GM19328 (cell line): ENCODE data around the gene ZBTB9.

Experiments used
- ATAC-seq: cut with Tn5 transposase; IDR thresholded peaks from one replicate; pipeline ENCODE4 v1.9.1; 2021; ENCODE audit warnings: mild to moderate bottlenecking, moderate library complexity; ENCODE audit not compliant: unreplicated experiment

The ZBTB9 gene

GRCh38 chr6:33454009-33454946, at the start of gene ZBTB9:
Gene ZBTB9 (plus strand): TSS chr6:33454576. CDS start chr6:33455101, 525 bp downstream.
- peak; percentile 99 for ATAC-seq

DNA sequence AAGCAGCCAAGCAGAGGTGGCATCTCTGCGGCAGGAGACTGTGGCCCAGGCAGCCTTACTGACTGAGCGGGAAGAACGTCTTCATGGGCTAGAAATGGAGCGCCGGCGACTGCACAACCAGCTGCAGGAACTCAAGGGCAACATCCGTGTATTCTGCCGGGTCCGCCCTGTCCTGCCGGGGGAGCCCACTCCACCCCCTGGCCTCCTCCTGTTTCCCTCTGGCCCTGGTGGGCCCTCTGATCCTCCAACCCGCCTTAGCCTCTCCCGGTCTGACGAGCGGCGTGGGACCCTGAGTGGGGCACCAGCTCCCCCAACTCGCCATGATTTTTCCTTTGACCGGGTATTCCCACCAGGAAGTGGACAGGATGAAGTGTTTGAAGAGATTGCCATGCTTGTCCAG, 49.5 kb upstream of the ZBTB9 start:
- ATAC-seq, result no peak

GRCh38 chr6:33405386-33405940, 48.9 kb upstream of the ZBTB9 start:
- no peak for ATAC-seq

DNA sequence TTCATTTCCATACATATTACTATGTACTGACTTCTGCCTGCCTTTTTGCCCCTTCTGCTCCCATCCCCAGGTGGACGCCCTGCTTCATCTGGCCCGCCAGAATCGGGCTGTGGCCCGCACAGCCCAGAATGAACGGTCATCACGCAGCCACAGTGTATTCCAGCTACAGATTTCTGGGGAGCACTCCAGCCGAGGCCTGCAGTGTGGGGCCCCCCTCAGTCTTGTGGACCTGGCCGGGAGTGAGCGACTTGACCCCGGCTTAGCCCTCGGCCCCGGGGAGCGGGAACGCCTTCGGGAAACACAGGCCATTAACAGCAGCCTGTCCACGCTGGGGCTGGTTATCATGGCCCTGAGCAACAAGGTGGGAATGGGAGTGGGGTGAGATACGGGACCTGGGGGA, 48.2 kb upstream of the ZBTB9 start:
- ATAC-seq, result no peak

DNA sequence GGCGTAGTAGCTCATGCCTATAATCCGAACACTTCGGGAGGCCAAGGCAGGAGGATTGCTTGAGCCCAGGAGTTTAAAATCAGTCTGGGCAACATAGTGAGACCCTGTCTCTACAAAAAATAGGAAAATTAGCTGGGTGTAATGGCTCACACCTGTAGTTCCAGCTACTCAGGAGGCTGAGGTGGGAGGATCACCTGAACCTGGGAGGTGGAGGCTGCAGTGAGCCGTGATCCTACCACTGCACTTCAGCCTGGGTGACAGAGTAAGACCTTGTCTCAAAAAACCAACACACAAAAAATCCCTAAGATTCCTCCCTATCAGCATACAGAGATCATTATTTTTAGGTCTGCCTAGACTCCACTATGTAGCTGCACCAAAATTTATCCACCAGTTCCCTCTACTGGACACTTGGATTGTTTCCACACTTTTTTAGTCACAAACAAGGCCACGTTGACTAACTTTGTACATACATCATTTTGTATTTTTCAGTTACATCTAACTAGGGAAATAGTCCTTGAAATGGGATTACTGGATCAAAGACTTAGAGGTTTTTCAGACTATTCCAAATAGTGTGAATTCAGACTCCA, 47.2 kb upstream of the ZBTB9 start:
- ATAC-seq, result no peak

DNA sequence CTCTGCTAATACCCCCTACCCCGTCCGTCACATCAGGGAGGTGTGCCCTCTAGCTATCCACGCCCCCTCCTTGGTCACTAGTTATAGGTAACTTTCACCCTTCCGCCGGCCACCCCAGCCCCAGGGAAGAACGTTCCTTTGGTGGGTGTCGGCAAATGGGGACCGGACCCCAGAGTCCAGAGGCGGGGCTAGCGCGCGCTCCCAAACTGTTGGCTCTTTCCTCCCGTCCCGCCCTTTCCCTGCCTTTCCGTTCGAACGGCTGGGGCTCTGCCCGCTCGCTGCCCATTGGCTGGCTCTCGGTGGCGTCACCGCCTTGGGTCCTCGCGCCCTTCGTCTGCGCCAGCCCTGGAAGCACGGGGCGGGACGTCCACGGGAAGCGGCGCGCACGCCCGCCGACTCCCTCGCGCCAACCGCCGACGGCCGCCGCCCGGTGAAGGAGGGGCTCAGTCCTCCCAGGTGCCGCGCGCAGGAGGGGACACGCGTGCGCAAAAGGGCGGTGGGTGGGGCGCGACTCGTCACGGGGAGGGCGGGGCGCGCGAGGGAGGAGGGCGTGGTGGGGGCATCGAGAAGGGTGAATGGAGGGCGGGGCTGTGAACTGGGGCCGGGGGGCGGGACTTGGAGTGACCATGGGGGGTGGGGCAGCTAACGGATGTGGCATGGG, 44.2 kb upstream of the ZBTB9 start:
- peak; percentile 81 for ATAC-seq

DNA sequence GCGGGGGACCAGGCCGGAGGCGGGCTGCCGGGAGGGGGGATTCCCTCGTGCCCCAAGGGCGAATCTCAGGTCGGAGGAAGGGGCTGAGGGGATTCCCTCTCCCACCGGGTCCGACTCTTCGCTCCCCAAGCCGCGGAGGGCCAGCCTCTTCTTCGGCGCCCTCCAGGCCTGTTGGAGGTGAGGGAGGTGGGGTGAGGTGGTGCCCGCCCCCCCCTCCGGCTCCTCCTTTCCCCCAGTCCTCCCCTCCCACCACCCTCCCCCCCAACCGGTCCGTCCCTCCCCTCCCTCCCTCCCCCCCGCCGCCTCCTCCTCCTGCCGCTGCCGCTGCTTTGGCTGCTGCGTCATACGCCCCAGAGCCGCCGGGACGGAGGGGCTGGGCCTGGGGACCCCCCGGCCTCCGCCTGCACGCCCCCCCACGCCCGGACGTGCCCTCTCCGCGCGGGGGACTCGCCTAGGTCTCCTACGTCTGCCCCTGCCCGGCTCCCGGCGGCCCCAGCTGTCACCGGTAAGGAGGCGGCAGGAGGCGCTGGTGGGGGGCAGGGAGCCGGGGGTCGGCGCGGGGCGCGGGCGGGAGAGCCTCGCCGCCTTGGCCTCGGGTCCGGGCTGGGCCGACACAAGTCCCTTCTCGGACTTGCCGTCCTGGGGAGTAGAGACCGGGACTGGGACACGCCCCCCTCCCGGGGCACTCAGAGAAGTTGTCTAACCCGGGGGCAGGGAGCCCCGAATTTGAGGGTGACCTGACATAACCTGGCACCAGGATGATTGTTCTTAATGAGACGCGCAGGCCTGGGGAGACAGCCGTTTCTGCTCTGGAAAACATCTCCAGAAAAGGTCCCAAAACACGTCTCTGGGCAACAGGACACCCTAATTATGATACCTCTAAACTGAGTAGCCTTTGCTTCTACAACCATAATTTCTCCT, 43.4 kb upstream of the ZBTB9 start, which contains the start of gene PHF1:
Gene PHF1, plus strand, starts transcription at position 304 of the 921 bp plus-strand sequence. CDS start 1,250 bp downstream, outside the sequence.
- peak; percentile 33 for ATAC-seq

DNA sequence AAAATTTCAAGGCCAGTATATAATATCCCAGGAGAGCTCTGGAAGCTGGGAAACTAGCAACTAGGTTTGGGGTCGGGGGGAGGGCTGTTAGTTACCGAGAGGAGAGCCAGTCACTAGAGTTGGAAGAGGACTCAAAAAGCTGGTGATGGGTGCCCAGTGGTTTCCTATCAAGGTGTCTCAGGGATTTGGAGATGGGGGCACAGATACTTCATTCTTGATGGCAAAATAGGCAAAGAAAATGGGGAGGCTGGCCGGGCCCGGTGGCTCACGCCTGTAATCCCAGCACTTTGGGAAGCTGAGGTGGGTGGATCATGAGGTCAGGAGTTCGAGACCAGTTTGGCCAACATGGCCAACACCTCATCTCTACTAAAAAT, 42.8 kb upstream of the ZBTB9 start:
- ATAC-seq, result no peak

DNA sequence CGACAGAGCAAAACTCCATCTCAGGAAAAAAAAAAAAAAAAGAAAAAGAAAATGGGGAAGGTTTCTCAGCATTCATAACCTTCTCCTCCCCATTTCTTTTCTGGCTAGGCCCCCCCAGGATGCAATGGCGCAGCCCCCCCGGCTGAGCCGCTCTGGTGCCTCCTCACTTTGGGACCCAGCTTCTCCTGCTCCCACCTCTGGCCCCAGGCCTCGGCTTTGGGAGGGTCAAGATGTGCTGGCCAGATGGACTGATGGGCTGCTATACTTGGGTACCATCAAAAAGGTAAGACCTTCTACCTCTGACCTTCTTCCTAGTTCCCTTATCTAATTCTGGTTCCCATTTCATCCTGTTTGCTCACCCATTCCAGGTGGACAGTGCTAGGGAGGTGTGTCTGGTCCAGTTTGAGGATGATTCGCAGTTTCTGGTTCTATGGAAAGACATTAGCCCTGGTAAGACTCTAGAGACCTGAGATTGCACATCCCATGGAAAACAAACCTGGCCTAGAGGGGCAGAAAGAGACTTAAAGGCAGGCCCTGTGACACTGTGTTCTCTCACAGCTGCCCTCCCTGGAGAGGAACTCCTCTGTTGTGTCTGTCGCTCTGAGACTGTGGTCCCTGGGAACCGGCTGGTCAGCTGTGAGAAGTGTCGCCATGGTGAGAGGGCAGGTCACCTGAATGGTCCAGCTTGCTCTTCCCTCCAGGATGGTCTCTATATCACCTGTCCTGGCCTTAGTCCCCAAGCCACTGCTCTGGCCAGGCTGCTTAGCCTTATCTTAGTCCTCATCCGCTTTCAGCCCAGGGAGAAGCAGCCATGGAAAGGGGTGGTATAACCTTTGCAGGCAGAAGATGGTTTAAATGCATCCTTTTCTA, 42.0 kb upstream of the ZBTB9 start:
- no peak for ATAC-seq

DNA sequence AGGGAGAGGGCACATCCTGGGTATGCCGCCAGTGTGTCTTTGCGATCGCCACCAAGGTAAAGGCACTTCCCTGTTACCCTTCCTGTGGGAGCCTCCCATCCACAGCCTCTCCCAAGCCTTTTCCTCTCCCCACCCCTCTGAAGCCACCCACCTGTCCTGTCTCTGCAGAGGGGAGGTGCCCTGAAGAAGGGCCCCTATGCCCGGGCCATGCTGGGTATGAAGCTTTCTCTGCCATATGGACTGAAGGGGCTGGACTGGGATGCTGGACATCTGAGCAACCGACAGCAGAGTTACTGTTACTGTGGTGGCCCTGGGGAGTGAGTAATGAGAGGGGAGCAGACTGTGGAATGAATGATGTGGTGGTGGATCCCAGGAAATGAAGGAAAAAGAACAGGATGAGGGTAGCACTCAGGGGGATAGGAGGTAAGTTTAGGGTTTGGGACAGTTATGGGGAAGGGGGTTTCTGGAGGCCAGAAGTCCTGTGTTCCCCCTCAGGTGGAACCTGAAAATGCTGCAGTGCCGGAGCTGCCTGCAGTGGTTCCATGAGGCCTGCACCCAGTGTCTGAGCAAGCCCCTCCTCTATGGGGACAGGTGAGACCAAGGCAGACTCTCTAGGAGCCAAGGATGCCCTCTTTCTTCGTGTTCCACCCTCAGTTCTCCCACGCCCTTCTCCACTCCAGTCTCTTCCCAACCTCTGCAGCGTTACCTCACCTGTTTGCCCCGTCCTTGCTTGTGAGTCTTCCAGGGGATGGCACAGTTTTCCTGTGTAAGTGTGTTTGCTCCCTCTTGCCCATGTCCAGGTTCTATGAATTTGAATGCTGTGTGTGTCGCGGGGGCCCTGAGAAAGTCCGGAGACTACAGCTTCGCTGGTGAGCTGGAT, 40.9 kb upstream of the ZBTB9 start:
- no peak for ATAC-seq

- no peak for ATAC-seq
Measured at GRCh38 chr6:33414592-33415271, 39.6 kb upstream of the ZBTB9 start.

DNA sequence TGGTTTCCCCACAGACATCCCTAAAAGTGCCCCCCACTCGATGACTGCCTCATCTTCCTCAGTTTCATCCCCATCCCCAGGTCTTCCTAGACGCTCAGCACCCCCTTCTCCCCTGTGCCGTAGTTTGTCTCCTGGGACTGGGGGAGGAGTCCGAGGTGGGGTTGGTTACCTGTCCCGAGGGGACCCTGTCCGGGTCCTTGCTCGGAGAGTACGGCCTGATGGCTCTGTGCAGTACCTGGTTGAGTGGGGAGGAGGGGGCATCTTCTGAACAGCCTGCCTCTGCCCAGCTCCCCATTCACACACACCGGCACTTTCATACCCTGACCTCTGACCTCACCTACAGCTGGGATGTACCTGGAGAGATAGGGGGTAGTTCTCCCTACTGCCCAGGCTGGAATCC, 38.5 kb upstream of the ZBTB9 start:
- ATAC-seq, result no peak

GRCh38 chr6:33416386-33417127, 37.8 kb upstream of the ZBTB9 start:
- ATAC-seq, result no peak

- ATAC-seq, result no peak
Measured at GRCh38 chr6:33417128-33417902, 37.1 kb upstream of the ZBTB9 start.

DNA sequence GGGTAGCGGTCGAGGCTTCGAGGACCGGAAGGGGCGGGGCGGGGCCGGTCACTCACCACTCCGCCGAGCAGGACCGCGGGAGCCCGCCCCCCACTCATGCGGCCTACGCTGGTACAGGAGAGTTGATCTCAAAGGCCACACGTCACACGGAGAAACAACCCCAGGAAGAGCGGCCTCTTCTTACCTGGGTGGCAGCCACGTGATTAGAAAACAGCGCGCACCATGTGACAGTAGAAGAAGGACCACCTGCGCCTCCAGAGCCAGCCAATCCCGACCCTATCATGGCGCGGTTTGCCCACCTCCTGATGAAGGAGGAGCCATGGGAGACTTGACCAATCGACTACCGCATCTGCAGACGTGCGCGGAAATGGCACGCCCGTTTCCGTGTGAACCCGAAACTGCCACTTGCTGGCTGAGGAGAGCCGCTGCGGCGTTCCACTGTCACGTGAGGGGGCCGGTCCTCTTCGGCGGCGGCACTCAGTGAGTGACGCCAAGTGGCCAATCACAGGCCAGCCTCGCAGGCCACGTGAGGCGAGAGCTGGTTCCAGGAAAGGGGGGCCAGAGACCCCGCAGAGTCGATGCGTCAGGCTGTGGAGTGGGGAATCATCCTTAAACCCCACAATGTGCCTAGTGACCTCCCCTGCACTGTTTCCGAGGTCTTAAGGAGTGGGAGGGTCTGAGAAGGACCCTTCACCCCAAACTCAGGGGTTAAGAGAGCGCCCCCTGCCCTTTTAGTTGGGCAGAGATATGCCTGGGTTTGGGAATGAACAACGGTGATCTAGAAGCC, 36.3 kb upstream of the ZBTB9 start, which contains the start of gene CUTA:
Gene CUTA, minus strand, starts transcription at position 205 of the 787 bp plus-strand sequence. Its CDS starts 107 bp downstream, at position 98.
- ATAC-seq, result peak; percentile 86
